Keratinocyte (primary cell): ENCODE measurements around the gene ADAP2. TPM values are rescaled to one million over a fixed set of nuclear protein-coding genes. Genes with fewer than 3 reads are reported as not detected.

Experiments
- DNase-seq: peaks from one replicate; pipeline ENCODE4 v3.0.0-alpha.2; 2011; ENCODE audit warnings: low read depth, missing footprints, low spot score
- FAIRE-seq: peaks from 2 replicates; lab custom pipeline; 2011; peaks lifted over from hg19 to GRCh38; lab: Jason Lieb, UNC
- H2AFZ ChIP-seq: 2 replicates; pipeline ENCODE4 v1.6.0; 2012; ENCODE audit warnings: low read length, control low read depth, inconsistent platforms; ENCODE audit not compliant: control insufficient read depth
- H3K27ac ChIP-seq: 2 replicates; pipeline ENCODE4 v1.5.1; 2011; ENCODE audit warnings: low read length; ENCODE audit not compliant: control insufficient read depth, insufficient read depth
- H3K27me3 ChIP-seq: 3 replicates; pipeline ENCODE4 v1.6.0; 2011; ENCODE audit warnings: low read length; ENCODE audit not compliant: control insufficient read depth, insufficient read depth; ENCODE audit errors: extremely low read depth
- H3K36me3 ChIP-seq, 2 experiments: 2 replicates in 1 of 2; 3 replicates in 1 of 2; pipeline ENCODE4 v1.5.1; 2011; ENCODE audit warnings: low read length in 2 of 2, mild to moderate bottlenecking in 1 of 2; ENCODE audit not compliant: control insufficient read depth in 2 of 2, insufficient read depth in 2 of 2; ENCODE audit errors: extremely low read depth in 1 of 2
- H3K4me1 ChIP-seq: 3 replicates; pipeline ENCODE4 v1.5.1; 2011; ENCODE audit warnings: low read length; ENCODE audit not compliant: control insufficient read depth, insufficient read depth; ENCODE audit errors: extremely low read depth
- H3K4me2 ChIP-seq: 3 replicates; pipeline ENCODE4 v1.6.0; 2011; ENCODE audit warnings: low read depth, low read length; ENCODE audit not compliant: control insufficient read depth, insufficient read depth; ENCODE audit errors: extremely low read depth
- H3K4me3 ChIP-seq, 3 experiments: fragments of 200-600 bp in 1 of 3; sonication (generic) in 1 of 3; 2 replicates in 2 of 3; 3 replicates in 1 of 3; pipeline ENCODE4 v1.5.1; 2011 to 2016; ENCODE audit warnings: low read length in 3 of 3, mild to moderate bottlenecking in 3 of 3, control low read depth in 2 of 3, inconsistent platforms in 1 of 3, low read depth in 1 of 3, mixed read lengths in 1 of 3, mixed run types in 1 of 3, moderate library complexity in 1 of 3; ENCODE audit not compliant: control insufficient read depth in 2 of 3, insufficient read depth in 2 of 3; ENCODE audit errors: extremely low read depth in 1 of 3
- H3K79me2 ChIP-seq: 2 replicates; pipeline ENCODE4 v1.6.0; 2012; ENCODE audit warnings: low read length; ENCODE audit not compliant: control insufficient read depth, insufficient read depth
- H3K9ac ChIP-seq: 3 replicates; pipeline ENCODE4 v1.6.0; 2011; ENCODE audit warnings: low read length; ENCODE audit not compliant: control insufficient read depth, insufficient read depth; ENCODE audit errors: extremely low read depth
- H3K9me1 ChIP-seq: 3 replicates; pipeline ENCODE4 v1.6.0; 2011; ENCODE audit warnings: low read length; ENCODE audit not compliant: control insufficient read depth, insufficient read depth; ENCODE audit errors: extremely low read depth
- H3K9me3 ChIP-seq: 2 replicates; pipeline ENCODE4 v1.5.1; 2012; ENCODE audit warnings: low read depth, low read length; ENCODE audit not compliant: control insufficient read depth
- H4K20me1 ChIP-seq: 3 replicates; pipeline ENCODE4 v1.6.0; 2011; ENCODE audit warnings: low read length; ENCODE audit not compliant: control insufficient read depth, insufficient read depth; ENCODE audit errors: extremely low read depth
- CTCF ChIP-seq, 3 experiments: IDR thresholded peaks in 1 of 3; conservative IDR thresholded peaks in 1 of 3; optimal IDR thresholded peaks in 1 of 3; 2 replicates in 2 of 3; 3 replicates in 1 of 3; pipeline versions ENCODE3 to v1.5.1; 2011; ENCODE audit warnings: low read length in 3 of 3, mild to moderate bottlenecking in 3 of 3, moderate library complexity in 2 of 3, control low read depth in 1 of 3, inconsistent platforms in 1 of 3; ENCODE audit not compliant: insufficient read depth in 2 of 3; ENCODE audit errors: extremely low read depth in 1 of 3
- EZH2 ChIP-seq: IDR thresholded peaks from one replicate; pipeline ENCODE4 v1.6.1; 2012; ENCODE audit warnings: inconsistent platforms, mild to moderate bottlenecking, low read length, moderate library complexity
- dilution Hi-C: fragments of 300-500 bp; cut with MboI; formaldehyde crosslinking; loops from one replicate; pipeline ENCODE4 v1.7.0; 2020; ENCODE audit warnings: low sequenced_read_pairs; ENCODE audit not compliant: extremely low pct_ligation_motif_present
- polyA plus RNA-seq, 5 experiments: library from polyadenylated mRNA; depleted of rRNA in 3 of 5; stranded (reverse) in 3 of 5; stranded (forward) in 1 of 5; unstranded in 1 of 5; fragments of >200 nt; gene quantifications; 1 replicate in 1 of 5; 2 replicates in 3 of 5; 3 replicates in 1 of 5; pipeline versions ENCODE4 v1.2.1 to v1.2.3, GENCODE V29; 2011 to 2012; ENCODE audit warnings: missing spikeins in 2 of 5, low read depth in 1 of 5, low replicate concordance in 1 of 5

Gene ADAP2
- polyA plus RNA-seq, 1 donor (not counting 4 experiments of a cell fraction or from before 2014, with no cell fraction given): 1.4 TPM

GRCh38 chr17:30957741-30958140 lies 36.0 kb downstream of the ADAP2 start:
- Histone ChIP-seq H3K4me1 (no peaks in the 10 kb centered on the region), H3K9me1 (no peaks in the 10 kb centered on the region), H3K9me3 (no peaks in the 10 kb centered on the region), H3K27me3 (peaks cover 3% of the 10 kb centered on the region), H3K36me3 (no peaks in the 10 kb centered on the region), H4K20me1 (no peaks in the 10 kb centered on the region), H3K27ac (no peak overlapping the region), H3K9ac (no peak overlapping the region), H2AFZ (no peak overlapping the region), H3K4me2 (no peak overlapping the region), H3K79me2 (no peaks in the 10 kb centered on the region), H3K4me3 (no peak overlapping the region)
- dilution Hi-C loops: no loop called here
- DNase-seq (no peak), FAIRE-seq (no peak)
- TF ChIP-seq CTCF (optimal IDR thresholded peaks at IDR 0.05 in 1 of 3, IDR thresholded peaks at IDR 0.05 in 1 of 3, conservative IDR thresholded peaks at IDR 0.05 in 1 of 3; ENCODE audit: extremely low read depth in 1 of 3, insufficient read depth in 2 of 3, low read length in 3 of 3) (no peak), EZH2 (no peak)

- TF ChIP-seq EZH2 (no peak), CTCF (optimal IDR thresholded peaks at IDR 0.05 in 1 of 3, IDR thresholded peaks at IDR 0.05 in 1 of 3, conservative IDR thresholded peaks at IDR 0.05 in 1 of 3; ENCODE audit: extremely low read depth in 1 of 3, insufficient read depth in 2 of 3, low read length in 3 of 3) (no peak)
- H4K20me1 ChIP-seq: no peaks in the 10 kb centered on the region
- no peak overlapping the region for H3K4me2 ChIP-seq
- H3K36me3 ChIP-seq: no peaks in the 10 kb centered on the region
- H3K27me3 ChIP-seq: peaks cover 3% of the 10 kb centered on the region
- H3K27ac ChIP-seq: no peak overlapping the region
- H3K79me2 ChIP-seq: no peaks in the 10 kb centered on the region
- dilution Hi-C loops: no loop called here
- H3K9me3 ChIP-seq: no peaks in the 10 kb centered on the region
- no peaks in the 10 kb centered on the region for H3K9me1 ChIP-seq
- no peak overlapping the region for H2AFZ ChIP-seq
- no peak overlapping the region for H3K4me3 ChIP-seq
- no peak overlapping the region for H3K9ac ChIP-seq
- FAIRE-seq (no peak), DNase-seq (no peak)
- H3K4me1 ChIP-seq: no peaks in the 10 kb centered on the region
These were observed 36.4 kb downstream of the ADAP2 start for GRCh38 chr17:30958187-30958586.
